Sigmoid colon (tissue), 3 donors: Measurements from ENCODE around the gene MAB21L2.

Source experiments
- CTCF ChIP-seq, 4 experiments: fragments of 450-650 bp in 3 of 4; fragments of 200-600 bp in 1 of 4; IDR thresholded peaks; one replicate each; pipeline ENCODE4 v1.5.1; 2016 to 2019; ENCODE audit warnings: antibody characterized with exemption in 4 of 4, mild to moderate bottlenecking in 3 of 4, moderate library complexity in 2 of 4
- POLR2A ChIP-seq, 2 donors: fragments of 450-650 bp; IDR thresholded peaks; one replicate each; pipeline ENCODE4 v1.6.1; 2016; ENCODE audit warnings: antibody characterized with exemption in 2 of 2, mild to moderate bottlenecking in 2 of 2, moderate library complexity in 2 of 2

- TF ChIP-seq CTCF (IDR thresholded peaks at IDR 0.05) (no peak), POLR2A (IDR thresholded peaks at IDR 0.05) (peak in 1 of 2 donors; percentile 41)
Measured at GRCh38 chr4:150579551-150580234, 2.3 kb upstream of the MAB21L2 start.
